Fibroblast of the aortic adventitia (primary cell): Measurements from ENCODE around the gene LDHAL6B. TPM values are rescaled to one million over a fixed set of nuclear protein-coding genes. Genes with fewer than 3 reads are reported as not detected.

Experiments
- DNase-seq: peaks from one replicate; pipeline ENCODE4 v3.0.0-alpha.2; 2010; ENCODE audit warnings: low read depth
- H3K4me3 ChIP-seq: 2 replicates; pipeline ENCODE4 v1.5.1; 2011; ENCODE audit warnings: low read depth, mild to moderate bottlenecking, control low read depth, low read length, moderate library complexity
- total RNA-seq: library from RNA; depleted of rRNA; stranded (reverse); fragments of >200 nt; gene quantifications from 2 replicates; pipeline ENCODE4 v1.2.3, GENCODE V29; 2012; ENCODE audit warnings: low replicate concordance
- TF ChIP-seq, protein P1 (sequence below): IDR thresholded peaks from 2 replicates; pipeline ENCODE4 v1.5.1; 2011; ENCODE audit warnings: mild to moderate bottlenecking, low read length, control low read depth, inconsistent platforms; ENCODE audit not compliant: insufficient read depth

LDHAL6B gene
- total RNA-seq, 1 donor, result not detected

GRCh38 chr15:59165726-59166125, 40.9 kb upstream of the LDHAL6B start:
- TF ChIP-seq, protein P1, sequence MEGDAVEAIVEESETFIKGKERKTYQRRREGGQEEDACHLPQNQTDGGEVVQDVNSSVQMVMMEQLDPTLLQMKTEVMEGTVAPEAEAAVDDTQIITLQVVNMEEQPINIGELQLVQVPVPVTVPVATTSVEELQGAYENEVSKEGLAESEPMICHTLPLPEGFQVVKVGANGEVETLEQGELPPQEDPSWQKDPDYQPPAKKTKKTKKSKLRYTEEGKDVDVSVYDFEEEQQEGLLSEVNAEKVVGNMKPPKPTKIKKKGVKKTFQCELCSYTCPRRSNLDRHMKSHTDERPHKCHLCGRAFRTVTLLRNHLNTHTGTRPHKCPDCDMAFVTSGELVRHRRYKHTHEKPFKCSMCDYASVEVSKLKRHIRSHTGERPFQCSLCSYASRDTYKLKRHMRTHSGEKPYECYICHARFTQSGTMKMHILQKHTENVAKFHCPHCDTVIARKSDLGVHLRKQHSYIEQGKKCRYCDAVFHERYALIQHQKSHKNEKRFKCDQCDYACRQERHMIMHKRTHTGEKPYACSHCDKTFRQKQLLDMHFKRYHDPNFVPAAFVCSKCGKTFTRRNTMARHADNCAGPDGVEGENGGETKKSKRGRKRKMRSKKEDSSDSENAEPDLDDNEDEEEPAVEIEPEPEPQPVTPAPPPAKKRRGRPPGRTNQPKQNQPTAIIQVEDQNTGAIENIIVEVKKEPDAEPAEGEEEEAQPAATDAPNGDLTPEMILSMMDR, result no peak
- peak; percentile 16 for DNase-seq
- no peak overlapping the region for H3K4me3 ChIP-seq

- TF ChIP-seq, protein P1, result no peak
- DNase-seq, result peak; percentile 38
Measured at GRCh38 chr15:59166166-59166565, 40.5 kb upstream of the LDHAL6B start.

DNA sequence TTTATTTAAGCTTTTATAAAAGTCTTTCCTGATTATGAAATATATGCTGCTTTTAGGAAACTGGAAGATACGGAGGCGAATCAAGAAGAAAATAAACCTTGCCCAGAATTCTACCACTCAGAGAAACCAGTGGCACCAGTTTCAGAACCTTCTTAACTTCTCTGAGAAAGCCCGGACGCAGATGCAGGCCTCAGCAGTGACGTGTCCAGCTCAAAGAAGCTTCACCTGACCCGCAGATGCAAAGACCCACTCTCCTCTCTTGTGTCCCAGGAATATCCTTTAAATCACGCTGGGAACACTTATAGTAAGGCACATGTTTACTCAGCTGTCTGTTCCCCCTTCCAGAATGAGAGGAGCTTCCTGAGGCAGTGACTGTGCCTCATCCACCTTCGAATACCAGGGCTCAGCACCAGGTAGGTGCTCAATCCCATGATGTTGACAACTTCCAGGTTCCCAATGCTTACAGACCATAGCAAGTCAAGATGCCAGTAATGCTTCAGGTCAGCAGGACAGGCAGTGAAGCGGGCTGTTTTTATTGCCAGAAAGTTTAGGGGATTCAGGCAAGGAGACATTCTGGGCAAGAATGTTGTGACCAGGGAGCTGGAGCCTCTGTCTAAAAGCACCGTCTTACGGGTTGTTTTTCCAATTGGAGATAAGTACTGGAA, 39.9 kb upstream of the LDHAL6B start:
- TF ChIP-seq, protein P1, result no peak
- no peak overlapping the region for H3K4me3 ChIP-seq
- no peak for DNase-seq

More at GRCh38 chr15:59166166-59166565, 40.5 kb upstream of the LDHAL6B start:
- no peak overlapping the region for H3K4me3 ChIP-seq

DNA sequence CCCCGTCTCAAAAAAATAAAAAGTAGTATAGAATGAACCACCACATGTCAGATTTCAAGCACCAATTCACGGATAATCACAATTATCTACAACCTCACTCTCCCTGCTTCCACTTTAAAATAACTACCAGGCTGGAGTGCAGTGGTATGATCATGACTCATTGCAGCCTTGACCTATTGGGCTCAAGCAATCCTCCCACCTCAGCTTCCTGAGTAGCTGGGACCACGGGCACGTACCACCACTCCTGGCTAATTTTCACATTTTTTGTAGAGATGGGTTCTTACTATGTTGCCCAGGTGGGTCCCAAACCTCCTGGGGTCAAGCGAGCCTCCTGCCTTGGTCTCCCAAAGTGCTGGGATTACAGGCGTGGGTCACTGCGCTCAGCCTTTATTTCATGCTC, 38.1 kb upstream of the LDHAL6B start:
- TF ChIP-seq, protein P1, result no peak
- no peak overlapping the region for H3K4me3 ChIP-seq
- DNase-seq, result peak; percentile 40

DNA sequence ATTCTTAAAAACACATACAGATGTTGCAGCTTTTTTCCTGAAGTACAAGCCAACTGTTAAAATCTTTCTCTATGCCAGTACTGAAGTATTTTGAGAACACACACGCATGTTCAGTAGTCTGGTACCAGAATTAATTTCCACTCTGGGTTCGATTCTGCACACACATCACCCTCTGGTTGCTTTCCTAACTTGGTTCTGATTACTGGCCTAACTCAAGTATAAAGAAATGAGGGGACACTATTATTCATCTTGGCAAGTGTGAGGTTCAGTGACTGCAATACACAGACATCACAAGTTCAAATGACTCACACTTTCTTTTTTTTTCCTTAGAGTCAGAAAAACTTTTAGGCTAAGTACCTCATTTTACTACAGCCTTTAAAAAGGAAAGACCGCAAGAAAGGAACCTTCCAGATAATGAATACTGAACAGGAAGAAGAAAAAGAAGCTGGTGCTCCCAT, 37.4 kb upstream of the LDHAL6B start:
- TF ChIP-seq, protein P1, result no peak
- peak; percentile 94 for DNase-seq
- H3K4me3 ChIP-seq, result no peak overlapping the region

DNA sequence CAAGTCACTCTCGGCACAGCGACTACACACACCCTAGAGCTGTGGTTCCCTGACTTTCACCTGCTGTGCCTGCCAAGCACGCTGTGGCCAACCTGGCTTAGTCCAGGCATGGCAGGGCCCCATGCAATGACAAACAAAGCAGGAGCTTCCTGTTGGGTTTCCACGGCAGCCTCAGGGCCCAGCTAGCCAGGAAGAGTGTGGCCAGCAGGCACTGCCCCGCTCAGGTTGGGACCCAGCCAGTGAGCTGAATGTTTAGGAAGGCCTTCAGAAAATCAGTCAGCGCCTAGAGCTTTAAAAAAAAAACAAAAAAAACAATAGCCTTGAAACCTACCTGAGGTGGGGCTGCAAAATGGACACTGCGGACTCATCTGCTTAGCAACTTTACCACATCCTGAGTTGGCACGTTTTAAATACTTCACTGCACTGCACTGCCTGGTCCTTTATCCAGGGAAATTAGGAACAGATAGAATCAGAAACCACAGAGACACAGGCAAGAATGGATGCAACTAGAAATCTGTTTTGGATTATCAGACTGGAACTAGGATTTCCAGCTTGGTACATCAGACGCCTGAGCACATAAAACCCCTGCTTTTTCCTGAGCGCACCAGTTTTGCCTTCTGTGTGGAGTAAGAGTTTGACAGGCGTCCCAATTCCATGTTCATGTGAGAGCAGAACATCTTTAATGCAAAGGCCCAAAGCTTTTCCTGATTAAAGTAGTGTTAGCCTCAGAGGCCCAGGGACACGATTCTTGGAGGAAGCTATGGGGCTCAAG, 36.2 kb upstream of the LDHAL6B start:
- peak; percentile 69 for DNase-seq
- TF ChIP-seq, protein P1, result no peak
- H3K4me3 ChIP-seq, result no peak overlapping the region
